ENCODE data around the gene SNRPA. TPM values are rescaled to one million over a fixed set of nuclear protein-coding genes. Genes with fewer than 3 reads are reported as not detected.

Gene SNRPA
- total RNA-seq, 1 experiment from 2014 or later: 225 TPM

GRCh38 chr19:40736661-40737060 is 14.3 kb upstream of the SNRPA start:
- Histone ChIP-seq H2AK5ac (ENCODE audit: insufficient read length, low read length) (no peak overlapping the region), H2AFZ (ENCODE audit: low read length) (no peak overlapping the region), H3K4me1 (ENCODE audit: insufficient read depth, low read length) (no peaks in the 10 kb centered on the region), H3T11ph (ENCODE audit: low read length) (no peak overlapping the region), H3K4me2 (ENCODE audit: insufficient read depth, insufficient read length, low read length) (no peak overlapping the region), H3K4ac (ENCODE audit: low read depth, low read length) (no peak overlapping the region), H3K14ac (ENCODE audit: insufficient read depth, low read length) (no peak overlapping the region), H4K8ac (replicated peaks; ENCODE audit: insufficient read length, low read depth, low read length) (no peak overlapping the region), H2BK5ac (ENCODE audit: insufficient read length, low read length) (no peak overlapping the region), H3K79me2 (ENCODE audit: insufficient read depth, low read length) (no peaks in the 10 kb centered on the region), H3K18ac (ENCODE audit: insufficient read length, low read depth, low read length) (no peak overlapping the region), H3K23me2 (ENCODE audit: insufficient read length, low read depth, low read length, poor library complexity, severe bottlenecking) (no peaks in the 10 kb centered on the region), H2BK15ac (ENCODE audit: low read depth, low read length) (no peak overlapping the region), H4K5ac (ENCODE audit: insufficient read length, low read depth, low read length) (no peak overlapping the region), H3K23ac (ENCODE audit: insufficient read length, low read depth, low read length) (no peak overlapping the region), H3K27ac (ENCODE audit: insufficient read length, low read depth, low read length) (no peak overlapping the region), H2BK120ac (ENCODE audit: low read depth, low read length, poor library complexity, severe bottlenecking) (no peak overlapping the region), H3K9ac (ENCODE audit: extremely low read depth, insufficient read length, low read length) (no peak overlapping the region), H2BK20ac (ENCODE audit: low read depth, low read length, poor library complexity, severe bottlenecking) (no peak overlapping the region), H4K91ac (ENCODE audit: insufficient read length, low read depth, low read length) (no peak overlapping the region), H3K56ac (ENCODE audit: insufficient read length, low read depth, low read length) (no peak overlapping the region), H3K27me3 (ENCODE audit: insufficient read depth, low read length) (no peaks in the 10 kb centered on the region), H3K79me1 (ENCODE audit: insufficient read depth, low read depth, low read length, poor library complexity, severe bottlenecking) (no peaks in the 10 kb centered on the region), H4K20me1 (ENCODE audit: control insufficient read depth, insufficient read depth, insufficient read length) (no peaks in the 10 kb centered on the region), H2BK12ac (ENCODE audit: insufficient read length, low read depth, low read length) (no peak overlapping the region), H3K9me3 (ENCODE audit: control insufficient read depth, low read depth, low read length) (no peaks in the 10 kb centered on the region)
- H3K4me3 Mint-ChIP-seq: no peak overlapping the region
- no peak for DNase-seq
- no peaks in the 10 kb centered on the region for H3K27me3 Mint-ChIP-seq (ENCODE audit: low read depth)
- no peak overlapping the region for H3K27ac Mint-ChIP-seq
- TF ChIP-seq CTCF (conservative IDR thresholded peaks at IDR 0.05): no peak
- H3K4me1 Mint-ChIP-seq: peaks cover 0 to under 1% of the 10 kb centered on the region in 2 experiments; a peak in 3 of 4 replicates
- peaks cover 11 to 67% (median 49%) of the 10 kb centered on the region in 3 experiments; a peak in 6 of 7 replicates for H3K36me3 Mint-ChIP-seq (ENCODE audit: insufficient read depth in 1 of 3, low read depth in 3 of 3)
- WGBS (ENCODE audit: extremely low coverage, insufficient read length, low lambda C conversion rate): no CpG with 5 or more reads among the region's 9 CpGs
- H3K9me3 Mint-ChIP-seq: no peaks in the 10 kb centered on the region
